Activated CD8-positive, alpha-beta memory T cell treated with anti-CD3 and anti-CD28 coated beads, Interleukin-2, amount 50 U/mL, for 48 hours (primary cell): ENCODE results near the gene TAF12.
"Not testable (repeated sequence)": the region's sequence is repeated elsewhere in the genome, so short reads cannot be mapped to it uniquely, and the experiment has no call there.

Experiments used
- DNase-seq: peaks from one replicate; pipeline ENCODE4 v3.0.0-alpha.2; 2020

The TAF12 gene

DNA sequence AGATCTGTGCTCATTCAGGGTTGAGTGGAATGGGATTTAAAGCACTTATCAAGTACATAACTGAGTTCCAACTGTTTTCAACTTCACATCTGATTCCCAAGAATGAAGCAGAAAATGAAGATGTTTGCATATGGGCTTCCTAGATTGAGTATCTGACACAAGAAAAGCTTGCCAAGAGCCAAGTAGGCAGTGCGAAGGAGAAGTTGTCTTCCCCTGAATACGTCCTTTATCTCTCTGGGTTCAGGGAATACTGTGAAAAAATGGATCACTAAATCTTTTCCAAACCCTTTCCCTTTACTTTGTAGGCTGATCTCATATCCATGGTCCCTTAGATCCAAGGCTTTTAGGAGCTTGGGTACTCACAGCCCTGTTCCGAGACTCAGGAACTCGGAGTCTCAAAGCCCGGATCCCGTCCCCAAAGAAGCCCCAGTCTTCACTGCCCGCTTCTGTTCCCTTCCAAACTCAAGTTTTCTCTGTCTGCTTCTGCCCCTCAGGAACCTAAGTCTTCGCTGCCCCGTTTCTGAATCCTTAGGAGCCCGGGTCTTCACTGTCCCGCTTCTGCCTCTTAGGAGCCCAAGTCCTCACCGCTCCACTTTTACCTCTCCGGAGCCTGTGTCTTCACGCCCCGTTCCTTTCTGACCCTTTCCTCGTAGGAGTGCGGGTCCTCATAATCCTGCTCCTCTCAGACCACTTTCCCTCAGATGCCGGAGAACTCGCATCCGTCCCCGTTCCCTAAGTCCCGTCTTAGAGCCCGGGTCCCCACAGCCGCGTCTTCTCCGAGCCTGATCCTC lies 616 bp downstream of the TAF12 start:
- peak; percentile 68 for DNase-seq

DNA sequence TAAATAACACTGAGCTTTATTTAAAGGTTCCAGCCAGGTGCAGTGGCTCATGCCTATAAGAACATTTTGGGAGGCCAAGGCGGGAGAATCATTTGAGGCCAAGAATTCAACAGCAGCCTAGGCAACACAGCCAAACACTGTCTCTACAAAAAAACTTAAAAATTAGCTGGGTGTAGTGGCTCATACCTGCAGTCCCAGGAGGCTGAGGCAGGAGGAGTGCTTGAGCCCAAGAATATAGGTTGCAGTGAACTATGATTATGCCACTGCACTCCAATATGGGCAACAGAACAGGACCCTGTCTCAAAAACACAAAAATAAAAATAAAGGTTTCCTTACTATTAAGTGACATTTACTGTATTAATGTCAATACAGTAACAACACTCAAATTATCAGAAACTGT lies 2.1 kb downstream of the TAF12 start:
- DNase-seq, result no peak

DNA sequence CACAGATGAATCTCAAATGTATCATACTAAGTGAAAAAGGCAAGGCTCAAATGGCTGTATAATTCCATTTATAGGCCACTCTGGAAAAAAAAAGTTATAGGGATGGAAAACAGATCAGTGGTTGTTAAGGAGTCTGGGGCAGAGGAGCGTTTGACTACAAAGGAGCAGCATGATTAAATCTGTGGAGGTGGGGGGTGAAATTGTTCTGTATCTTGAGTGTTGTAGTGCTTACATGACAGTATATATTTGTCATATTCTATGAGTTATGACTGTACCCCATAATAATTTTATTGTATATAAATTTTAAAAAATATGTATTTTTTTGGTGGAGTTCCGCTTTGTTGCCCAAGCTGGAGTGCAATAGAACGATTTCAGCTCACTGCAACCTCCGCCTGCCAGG lies 10.3 kb downstream of the TAF12 start:
- no peak for DNase-seq

DNA sequence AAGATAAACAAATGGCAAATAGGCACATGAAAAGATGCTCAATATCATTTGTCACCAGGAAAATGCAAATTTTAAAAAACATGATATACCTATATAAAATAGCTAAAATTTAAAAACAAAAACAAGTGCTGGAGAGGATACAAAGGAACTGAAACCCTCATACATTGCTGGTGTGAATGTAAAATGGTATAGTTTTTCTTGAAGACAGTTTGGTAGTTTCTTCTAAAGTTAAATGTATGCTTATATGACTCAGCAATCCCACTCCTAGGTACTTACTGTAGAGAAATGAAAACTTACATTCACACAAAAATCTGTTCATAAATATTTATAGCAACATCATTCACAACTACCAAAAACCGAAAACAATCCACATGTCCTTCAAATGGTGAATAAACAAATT lies 11.2 kb downstream of the TAF12 start:
- no peak for DNase-seq

DNA sequence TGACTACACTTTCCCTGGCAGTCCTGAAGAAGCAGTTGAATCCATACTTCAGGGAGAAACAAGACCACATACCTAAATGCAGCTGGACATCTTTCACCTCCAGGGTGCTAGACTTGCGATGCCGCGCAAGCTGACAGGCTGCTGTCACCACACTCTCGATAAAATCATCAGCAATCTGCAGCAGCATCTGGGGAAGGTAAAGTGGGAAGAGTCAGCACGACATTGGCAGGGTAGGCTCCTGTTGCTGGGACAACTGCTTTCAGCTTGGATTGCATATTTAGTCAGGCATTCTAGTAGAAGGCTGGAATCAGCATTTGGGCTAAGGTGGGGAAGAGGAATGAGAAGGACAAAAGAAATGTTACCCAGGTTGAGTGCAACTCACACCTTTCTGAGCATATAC lies 29.7 kb downstream of the TAF12 start:
- no peak for DNase-seq

DNA sequence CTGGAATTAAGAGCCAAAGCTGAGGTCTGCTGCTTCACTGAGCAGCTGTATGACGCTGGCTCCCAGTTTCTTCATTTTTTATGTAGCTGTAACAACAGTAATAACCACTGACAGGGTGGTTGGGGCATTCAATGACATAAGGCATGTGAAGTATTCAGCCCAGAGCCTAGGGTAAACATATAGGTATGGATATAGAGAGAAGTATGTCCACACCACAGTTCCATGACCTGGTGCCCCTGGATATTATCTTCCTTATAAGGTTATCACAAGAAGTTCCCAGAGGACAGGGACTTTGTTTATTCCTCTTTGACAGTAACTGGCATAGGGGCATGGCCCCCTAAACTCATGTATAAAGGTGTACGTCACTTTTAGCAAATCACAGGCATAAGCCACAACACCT lies 36.1 kb downstream of the TAF12 start:
- DNase-seq, result no peak

DNA sequence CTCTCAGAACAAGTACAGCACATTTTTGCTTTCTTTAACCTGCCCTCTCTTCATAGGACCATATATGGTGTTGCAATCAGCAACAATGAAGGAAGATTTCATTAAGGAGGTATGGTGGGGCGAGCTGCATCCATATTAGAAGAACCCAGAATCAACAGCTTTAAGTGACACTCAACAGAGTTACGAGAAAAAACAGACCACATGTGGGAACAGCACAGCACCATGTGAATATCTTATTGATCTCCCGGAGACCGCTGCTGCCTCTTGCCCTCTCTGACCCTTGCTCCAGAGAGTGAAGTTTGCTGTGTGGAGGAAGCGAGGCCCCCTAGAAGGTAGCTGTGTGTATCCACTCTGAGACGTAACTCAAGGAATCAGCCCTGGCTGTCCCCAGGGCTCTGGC lies 37.9 kb downstream of the TAF12 start:
- DNase-seq, result no peak

DNA sequence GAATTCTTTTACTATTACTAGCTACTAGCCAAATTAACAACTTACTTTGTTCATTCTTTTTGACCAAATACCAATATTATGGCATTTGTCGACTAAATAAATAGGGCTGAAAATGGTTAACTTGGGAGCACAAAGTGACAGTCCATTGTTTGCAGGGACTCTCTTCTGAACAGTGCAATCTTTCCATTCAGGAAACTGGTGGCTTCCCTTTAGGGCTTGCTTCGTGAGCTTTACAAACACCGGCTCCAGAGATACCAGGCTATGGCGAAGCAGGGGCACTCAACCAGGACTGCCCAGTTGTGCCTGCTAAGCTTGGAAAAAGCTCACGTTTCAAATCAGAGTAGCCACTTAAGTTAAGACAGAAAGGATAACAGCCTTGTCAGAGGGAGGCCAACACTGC lies 38.5 kb downstream of the TAF12 start:
- DNase-seq, result no peak

DNA sequence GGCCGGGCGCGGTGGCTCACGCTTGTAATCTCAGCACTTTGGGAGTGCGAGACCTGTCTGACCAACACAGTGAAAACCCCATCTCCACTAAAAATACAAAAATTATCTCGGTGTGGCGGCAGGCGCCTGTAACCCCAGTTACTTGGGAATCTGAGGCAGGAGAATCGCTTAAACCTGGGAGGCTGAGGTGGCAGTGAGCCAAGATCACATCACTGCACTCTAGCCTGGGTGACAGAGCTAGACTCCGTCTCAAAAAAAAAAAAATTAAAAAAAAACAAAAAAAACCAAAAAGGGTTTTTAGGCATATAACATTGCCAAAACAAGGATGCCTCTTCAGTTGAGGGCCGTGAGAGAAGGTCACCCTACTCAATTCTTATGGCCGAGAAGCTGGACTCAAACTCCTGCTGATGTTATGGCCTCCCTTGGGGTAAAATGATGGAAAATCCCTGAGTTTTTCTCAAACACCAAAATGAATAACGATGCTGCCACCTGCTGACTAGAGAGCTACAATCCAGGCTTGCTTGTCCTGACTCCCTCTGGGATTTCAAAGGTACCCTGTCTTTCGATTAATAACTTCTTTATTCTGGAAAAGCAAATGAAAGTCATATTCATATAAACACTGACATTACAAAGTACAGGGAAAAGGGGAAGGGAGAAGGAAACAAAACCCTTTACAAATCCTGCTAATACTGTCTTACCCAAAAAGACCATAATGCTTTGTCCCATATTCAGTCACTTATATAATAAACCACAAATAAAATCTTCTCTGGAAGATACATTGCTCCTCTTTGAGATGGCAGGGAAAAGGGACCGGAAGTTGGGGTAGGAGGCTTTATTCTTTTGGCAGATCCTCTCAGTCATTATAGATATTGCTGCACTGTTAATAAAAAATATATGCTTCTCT lies 40.1 kb downstream of the TAF12 start:
- no peak for DNase-seq

DNA sequence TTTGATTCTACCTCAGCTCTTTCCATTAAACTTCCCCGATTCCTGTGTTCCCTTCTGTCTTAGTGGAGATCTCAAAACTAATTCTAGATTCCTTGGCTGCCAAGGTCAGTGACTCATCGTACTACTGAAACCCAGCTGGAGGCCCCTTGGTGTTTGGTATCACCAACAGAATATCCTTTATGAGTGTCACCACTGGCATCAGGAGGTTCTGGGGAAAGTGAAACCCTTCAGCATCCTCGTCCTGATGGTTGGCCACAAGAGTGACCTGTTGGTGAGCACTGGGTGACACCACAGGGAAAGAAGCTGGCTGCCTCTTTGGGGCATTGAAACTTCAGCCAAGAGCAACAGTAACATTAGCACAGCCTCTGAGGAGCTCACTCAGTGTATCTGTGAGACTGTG lies 41.2 kb downstream of the TAF12 start:
- DNase-seq, result no peak

DNA sequence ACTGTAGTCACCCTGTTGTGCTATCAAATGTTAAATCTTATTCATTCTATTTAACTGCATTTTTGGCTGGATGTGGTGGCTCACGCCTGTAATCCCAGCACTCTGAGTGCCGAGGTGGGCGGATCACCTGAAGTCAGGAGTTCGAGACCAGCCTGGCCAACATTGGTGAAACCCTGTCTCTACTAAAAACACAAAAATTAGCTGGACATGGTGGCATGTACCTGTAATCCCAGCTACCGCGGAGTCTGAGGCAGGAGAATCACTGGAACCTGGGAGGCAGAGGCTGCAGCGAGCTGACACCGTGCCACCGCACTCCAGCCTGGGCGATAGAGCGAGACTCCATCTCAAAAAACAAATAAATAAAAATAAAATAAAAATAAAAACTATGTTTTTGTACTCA lies 46.6 kb downstream of the TAF12 start:
- DNase-seq, result not testable (repeated sequence)

DNA sequence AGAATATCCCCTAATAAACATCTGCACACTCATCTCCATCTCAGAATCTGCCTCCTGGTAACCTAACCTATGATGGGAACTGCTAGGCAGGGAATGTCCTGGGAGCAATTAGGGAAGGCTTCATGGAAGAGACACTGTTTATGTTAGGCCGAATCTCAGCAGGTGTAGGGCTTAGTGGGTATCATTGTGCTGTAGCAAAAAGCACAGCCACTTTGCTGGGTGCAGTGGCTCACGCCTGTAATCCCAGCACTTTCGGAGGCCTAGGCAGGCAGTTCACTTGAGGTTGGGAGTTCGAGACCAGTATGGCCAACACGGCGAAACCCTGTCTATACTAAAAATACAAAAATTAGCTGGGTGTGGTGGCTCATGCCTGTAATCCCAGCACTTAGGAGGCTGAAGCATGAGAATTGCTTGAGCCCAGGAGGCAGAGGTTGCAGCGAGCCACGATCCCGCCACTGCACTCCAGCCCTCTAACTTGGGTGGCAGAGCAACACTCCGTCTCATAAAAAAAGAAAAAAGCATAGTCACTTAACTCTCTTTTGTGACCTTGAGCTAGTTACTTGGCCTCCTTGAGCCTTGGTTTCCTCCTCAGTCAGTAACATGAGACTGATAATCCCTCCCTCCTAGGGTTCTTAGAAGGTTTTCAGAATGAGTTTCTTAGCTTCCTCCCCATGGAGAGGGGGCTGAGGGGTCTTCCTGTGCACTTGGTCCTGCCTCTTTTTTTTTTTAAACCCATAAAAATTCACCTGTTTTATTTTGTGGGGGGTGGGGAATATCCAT lies 47.3 kb downstream of the TAF12 start:
- no peak for DNase-seq

DNA sequence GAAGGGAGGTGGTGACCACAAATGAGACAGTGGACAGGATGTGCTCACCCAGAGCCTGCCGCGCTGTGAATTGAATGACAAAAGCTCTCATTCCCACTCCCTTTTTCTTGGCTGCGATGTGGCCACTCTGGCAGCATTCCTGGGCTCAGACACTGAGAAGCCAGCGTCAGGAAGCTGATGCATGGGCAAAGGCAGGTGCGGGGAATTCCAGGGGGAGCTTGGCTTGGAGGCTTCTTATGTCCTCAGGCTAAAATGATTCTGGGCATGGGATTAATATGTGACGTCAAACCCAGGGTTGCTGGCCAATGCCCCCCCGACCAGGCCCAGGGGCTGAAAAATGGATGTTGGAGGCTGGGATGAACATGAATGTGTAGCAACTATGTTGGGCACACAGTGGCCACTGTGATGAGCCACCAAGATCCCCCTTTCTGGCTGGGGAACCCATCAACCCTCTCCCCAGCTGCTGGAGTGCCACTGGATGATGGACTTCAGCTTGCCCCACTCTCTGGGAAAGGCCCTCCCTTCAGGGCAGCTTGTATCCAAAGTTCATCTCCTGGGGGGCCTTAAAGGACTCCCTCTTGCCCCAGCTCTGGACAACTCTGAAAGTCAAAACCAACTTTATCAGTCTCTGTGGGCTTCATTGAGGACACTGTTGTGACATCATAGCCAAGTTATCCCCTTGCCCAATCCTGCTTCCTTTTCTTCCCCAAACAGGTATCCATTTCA lies 48.0 kb downstream of the TAF12 start:
- not testable (repeated sequence) for DNase-seq

DNA sequence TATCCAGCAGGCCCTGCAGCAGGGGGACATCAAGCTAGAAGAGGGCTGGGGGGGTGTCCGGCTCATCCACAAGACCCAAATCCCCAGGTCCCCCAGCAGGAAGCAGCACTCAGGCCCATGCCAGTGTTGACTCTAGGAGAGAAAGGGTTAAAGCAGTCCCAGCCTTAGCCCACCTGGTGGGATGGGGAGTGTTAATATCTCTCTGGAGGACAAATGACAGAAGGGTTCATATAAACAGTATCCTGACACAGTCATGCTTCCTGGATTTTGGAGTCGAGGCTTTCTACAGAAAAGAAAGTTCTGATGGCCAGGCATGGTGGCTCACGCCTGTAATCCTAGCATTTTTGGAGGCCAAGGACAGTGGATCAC lies 48.9 kb downstream of the TAF12 start:
- not testable (repeated sequence) for DNase-seq

DNA sequence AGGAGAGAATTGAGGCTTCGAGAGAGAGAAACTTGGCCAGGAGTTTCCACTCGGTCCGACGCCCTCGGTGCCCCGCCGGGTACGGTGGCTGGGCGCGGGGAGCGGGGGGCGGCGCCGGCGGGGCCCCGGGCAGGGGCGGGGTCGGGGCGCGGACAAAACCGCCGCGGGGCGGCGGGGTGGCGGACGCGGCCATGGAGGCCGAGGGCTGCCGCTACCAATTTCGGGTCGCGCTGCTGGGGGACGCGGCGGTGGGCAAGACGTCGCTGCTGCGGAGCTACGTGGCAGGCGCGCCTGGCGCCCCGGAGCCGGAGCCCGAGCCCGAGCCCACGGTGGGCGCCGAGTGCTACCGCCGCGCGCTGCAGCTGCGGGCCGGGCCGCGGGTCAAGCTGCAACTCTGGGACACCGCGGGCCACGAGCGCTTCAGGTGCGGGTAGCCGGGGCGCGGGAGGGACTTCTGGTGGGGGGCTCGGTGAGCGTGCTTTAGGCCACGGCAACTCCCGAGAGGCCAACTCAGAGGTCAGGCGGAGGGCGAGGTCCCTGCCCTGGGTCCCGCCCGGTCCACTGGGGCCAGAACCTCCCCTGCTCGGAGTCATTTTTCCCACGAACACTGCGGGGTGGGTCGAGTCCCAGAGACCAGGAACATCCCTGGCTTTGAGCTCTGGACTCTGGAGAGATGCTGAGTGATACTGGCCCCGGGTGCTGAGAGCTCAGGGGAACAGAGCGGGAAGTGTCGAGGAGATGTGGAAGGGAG lies 50.4 kb downstream of the TAF12 start:
- DNase-seq, result no peak

DNA sequence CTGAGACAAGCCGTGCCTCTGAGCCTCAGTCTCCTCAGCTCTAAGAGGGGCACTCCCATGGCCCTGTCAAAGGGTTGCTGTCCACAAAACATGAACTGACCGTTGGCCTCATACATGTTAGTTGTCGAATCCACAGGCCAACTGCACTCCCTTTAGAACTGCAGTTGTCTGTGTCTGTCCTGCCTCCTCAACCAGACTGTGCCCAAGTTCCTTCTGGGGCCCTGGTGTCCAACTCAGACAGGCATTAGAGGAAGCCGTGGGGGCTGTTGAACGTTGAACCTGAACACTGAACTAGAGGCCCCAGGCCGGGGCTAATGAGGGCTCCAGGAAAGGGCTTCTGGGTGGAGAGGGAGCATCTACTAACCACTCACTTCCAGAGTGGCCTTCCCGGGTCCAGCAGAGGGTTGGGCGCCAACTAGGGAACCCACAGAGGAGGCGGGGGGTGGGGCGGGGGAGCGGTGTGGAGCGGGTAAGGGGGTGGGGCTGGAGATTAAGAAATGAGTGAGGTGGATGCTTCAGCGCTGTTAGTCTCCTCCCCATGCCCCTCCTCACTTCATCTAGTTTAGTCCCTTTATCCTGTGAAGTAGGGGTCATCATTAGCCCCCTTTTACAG lies 51.1 kb downstream of the TAF12 start, which contains the start of gene RAB42:
RAB42 (plus strand) TSS at position 558 of the 613 bp plus-strand sequence. CDS start 247 bp downstream, outside the sequence.
- no peak for DNase-seq

DNA sequence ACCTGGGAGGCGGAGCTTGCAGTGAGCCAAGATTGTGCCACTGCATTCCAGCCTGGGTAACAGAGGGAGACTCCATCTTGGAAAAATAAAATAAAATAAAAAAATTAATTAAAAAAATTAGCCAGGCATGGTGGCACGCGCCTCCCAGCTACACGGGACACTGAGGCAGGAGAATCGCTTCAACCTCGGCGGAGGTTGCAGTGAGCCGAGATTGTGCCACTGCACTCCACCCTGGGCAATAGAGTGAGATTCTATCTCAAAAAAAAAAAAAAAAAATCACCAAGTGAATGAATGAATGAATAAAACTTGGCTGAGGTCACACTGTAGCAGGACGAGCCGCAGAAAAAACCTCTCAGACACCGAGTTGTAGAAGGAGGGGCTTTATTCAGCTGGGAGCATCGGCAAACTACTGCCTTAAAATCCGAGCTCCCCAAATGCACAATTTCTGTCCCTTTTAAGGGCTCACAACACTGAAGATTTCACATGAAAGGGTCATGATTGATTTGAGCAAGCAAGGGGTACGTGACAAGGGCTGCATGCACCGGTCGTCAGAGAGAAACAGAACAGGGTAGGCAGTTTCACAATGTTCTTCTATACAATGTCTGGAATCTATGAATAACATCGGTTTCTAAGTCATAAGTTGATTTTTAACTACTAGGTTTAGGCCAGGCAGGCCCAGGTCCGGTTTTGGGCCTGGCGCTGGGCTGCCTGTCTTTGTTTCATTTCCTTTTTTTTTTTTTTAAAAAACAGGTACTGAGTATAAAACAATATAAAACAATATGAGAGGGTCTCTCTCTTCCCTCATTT lies 56.1 kb downstream of the TAF12 start:
- DNase-seq, result not testable (repeated sequence)

DNA sequence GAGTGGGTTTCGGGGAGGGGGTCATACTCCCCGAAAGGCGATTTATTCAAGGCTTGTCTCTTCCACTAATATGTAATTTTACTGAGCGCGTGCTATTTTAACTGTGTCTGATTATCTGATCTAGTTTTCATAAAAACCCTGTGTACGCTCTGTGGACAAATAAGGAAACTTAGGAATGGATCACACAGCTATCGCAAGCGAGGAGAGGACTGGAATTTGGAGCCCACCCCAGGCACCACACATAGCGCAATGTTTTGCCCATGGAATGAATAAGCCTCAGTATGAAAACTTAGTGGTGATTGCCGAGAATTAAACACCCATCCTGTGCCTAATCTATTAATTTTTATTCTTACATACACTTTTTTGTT lies 60.6 kb downstream of the TAF12 start:
- no peak for DNase-seq

DNA sequence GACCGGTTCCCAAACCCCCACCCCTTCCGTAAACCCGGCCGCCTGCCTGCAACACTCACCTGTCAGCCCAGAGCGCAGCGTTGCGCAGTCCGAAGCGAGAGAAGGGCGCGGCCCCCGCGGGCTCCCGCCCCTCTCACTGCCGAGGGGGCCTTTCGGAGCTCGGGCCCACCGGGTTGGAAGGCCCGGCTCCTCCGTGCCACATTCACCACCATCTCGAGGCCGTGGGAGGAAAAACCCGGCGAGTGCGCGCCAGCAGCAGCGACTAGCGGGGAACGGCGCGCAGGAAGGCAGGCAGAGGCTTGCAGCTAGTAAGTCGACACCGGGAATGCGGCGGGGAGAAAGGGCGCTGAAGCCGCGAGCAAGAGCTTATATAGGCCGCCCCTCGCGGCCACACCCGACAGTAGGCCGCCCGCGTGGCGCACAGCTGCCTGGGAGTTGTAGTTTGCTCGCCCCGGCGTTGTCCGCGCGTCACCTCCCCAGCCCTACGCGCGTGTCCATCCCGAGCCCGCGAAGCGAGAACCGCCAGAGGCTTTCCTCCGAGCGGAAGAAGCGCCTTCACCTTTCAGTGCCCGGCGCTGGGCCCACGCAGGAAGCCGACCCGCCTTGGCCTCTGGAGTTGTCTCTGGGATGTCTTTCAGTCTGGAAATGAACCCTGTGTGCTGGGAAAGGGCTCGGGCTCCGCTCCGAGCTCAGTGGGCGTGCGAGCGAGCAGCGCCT lies 61.2 kb downstream of the TAF12 start:
- DNase-seq, result peak; percentile 98
